Stimulated activated CD4-positive, alpha-beta T cell treated with anti-CD3 and anti-CD28 coated beads, Interleukin-4, amount 100 ng/mL, for 4 hours (primary cell): ENCODE data around the gene EZR.

Source experiments
- DNase-seq, 2 experiments: peaks; one replicate each; pipeline ENCODE4 v3.0.0-alpha.2; 2020

EZR gene

DNA sequence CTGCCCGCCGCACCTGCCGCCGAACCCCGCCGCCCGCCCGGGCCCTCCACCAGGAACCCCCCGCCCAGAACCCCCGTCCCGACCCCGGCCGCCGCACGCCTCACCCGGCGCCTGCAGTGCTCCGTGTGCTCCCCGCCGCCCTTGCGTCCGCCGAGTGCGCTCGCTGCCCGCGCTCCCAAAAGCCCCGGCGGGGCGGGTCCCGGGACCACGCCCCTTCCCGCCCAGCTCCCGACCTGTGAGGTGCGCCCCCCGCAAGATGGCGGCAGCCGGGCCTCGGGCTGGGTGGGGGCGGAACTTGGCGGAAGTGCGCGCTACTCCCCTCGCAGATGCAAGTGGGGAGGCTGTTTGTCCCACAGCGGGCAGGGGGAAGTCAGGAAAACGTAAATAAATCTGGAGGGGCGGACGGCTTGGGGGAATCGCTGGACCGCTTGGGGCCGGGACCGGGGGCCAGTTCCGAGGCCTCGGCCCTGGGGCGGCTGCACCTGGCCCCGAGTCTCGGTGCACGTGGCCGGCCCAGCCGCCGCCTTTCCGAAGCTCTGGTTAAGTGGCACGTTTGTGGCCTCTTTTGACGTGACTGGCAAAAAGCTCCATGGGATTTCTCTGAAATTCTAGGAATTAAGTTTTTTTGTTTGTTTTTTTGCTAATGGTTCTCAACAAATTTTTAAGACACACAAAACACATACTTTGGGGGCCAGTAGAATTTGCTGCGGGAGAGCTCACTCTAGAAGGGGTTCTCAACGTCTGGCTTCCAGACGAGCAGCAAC is at the start of gene EZR:
TSS of gene EZR (minus strand) at position 156 of the 764 bp plus-strand sequence. CDS start 1,275 bp downstream, outside the sequence.
- peak; percentile 86 to 88 for DNase-seq

DNA sequence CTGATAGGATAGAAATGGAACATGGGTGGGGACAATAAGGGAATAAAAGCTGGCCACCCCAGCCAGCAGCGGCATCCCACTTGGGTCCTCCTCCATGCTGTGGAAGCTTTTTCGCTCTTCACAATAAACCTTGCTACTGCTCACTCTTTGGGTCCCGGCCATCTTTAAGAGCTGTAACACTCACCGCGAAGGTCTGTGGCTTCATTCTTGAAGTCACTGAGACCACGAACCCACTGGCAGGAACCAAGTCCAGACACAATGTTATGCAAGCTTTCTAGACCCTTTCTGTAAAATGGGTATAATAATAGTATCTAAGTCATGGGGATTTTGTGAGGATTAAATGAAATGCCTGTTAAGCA is 48.9 kb upstream of the EZR start:
- DNase-seq, result no peak

- no peak for DNase-seq
These were observed 48.4 kb upstream of the EZR start for GRCh38 chr6:158867381-158868121.

DNA sequence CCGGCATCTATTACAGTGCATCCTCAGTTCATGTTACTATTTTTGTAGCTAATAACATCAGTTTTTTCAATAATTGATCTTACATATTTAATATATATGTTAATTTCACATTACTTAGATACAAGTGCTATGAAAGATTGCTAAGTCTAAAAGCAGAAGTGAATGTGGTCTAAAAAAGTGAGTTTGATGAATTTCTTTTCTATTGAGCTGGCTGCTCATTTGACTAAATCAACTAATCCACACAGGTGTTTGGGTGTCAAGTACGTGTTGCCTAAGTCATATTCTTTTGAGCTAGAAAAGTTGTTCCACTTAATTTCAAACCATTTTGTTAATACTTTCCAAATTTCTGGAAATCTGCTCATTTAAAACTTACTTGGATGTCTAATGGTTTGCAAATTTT is 46.6 kb upstream of the EZR start:
- no peak for DNase-seq

DNA sequence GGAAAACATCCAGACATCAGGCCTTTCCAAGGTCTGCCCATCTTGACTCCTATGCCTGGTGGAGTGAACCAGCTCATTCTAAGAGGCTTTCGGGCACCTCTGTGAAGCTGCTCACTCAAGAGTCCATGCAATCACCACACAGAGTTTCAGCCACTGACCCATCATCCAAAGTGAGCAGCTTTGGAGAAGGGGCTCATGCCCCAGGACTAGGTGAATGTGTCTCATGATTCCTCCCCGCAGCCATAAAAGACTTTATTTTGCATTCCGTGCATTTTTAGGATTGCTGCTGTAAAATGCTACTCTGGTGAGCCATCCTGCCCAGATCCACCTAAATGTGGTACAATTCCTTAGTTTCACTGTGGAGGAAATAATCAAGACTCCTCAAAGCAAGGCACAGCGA is 44.5 kb upstream of the EZR start:
- no peak for DNase-seq

GRCh38 chr6:158861686-158862381 is 42.7 kb upstream of the EZR start:
- DNase-seq, result no peak

GRCh38 chr6:158860279-158860865 is 41.2 kb upstream of the EZR start:
- no peak for DNase-seq

DNA sequence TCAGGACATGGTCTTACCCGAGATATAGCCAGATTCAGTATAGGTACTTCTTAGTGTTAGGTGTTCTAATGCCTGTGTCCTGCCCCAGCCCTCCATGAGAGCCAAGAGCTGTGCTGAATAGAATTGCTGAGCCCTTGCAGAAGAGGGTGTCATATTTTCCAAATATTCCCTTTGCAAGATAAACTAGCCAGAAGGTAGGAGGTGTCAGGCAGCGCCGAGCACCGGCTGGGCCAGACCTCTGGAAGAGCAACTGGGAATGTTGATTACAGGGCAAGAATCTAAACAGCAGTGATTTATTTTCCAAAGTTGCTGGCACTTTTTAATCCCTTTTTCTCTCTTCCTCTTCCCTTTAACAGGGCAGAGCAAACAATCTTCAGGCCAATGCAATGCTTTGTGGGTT is 37.1 kb upstream of the EZR start:
- DNase-seq, result no peak

GRCh38 chr6:158854214-158855101 is 35.3 kb upstream of the EZR start:
- DNase-seq, result peak in 1 of 2 experiments; percentile 15

DNA sequence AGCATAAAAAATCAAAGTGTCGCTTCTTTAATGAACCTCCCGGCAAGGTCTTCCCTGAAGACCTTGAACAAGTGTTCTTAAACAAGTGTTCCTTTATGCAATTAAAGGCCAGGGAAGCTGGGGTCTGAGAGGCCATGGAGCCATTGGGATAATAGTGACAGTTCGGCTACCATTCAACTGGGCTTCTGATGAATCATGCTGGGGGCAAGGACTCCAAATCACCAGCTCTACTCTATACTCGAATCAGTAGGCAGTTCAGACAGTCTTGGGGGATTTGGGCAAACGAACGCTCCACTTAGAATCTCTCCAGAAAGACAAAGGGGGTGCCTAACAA is 34.7 kb upstream of the EZR start:
- DNase-seq, result no peak

DNA sequence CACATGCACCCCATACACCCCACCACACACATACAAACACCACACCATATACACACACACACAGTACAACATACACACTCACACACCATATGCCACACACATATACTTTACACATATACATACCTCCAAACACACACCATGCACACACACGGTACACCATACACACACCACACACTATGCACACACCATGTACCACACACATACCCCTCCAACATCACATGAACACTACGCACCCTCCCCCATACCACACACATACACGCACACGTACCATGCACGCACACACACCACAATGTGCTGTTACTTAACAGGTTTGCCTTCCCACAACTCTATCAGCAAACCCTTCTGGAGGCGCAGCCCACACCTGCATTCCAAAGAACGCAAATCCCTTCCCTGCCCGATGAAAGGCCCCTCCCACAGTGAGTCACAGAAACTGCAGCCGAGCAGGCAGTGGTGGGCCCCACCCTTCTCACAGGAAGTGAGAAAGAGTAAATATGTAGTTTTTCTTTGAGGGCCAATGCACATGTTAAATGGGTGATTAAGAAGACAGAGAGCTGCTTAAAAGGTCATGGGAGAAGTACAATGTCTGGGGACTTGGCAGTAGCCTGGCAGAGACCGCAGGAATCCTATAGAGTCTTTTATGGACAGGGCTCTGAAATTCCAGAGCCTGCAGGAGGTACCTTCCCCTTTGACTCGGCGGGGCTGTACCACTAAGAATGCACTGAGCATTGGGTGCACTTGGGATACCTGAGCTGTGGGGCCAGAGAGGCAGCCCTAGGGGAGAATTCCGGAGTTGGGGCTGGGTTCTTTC is 34.1 kb upstream of the EZR start:
- peak; percentile 71 to 89 for DNase-seq

- no peak for DNase-seq
These were observed 33.3 kb upstream of the EZR start for GRCh38 chr6:158852312-158853071.

DNA sequence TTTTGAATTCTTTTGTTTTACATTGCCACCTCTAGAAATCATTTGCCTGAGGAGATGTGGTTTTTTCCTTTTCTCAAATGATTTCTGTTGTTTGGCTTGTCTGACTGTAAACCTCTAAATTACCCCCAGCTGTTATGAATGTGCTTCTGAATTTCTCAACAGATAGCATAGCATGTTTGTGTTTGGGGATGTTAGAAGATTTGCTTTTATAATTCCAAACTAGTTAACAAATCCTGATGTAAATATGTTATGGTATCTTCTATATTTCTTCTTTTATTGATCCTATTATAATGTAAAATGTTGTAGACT is 31.6 kb upstream of the EZR start:
- DNase-seq, result no peak

DNA sequence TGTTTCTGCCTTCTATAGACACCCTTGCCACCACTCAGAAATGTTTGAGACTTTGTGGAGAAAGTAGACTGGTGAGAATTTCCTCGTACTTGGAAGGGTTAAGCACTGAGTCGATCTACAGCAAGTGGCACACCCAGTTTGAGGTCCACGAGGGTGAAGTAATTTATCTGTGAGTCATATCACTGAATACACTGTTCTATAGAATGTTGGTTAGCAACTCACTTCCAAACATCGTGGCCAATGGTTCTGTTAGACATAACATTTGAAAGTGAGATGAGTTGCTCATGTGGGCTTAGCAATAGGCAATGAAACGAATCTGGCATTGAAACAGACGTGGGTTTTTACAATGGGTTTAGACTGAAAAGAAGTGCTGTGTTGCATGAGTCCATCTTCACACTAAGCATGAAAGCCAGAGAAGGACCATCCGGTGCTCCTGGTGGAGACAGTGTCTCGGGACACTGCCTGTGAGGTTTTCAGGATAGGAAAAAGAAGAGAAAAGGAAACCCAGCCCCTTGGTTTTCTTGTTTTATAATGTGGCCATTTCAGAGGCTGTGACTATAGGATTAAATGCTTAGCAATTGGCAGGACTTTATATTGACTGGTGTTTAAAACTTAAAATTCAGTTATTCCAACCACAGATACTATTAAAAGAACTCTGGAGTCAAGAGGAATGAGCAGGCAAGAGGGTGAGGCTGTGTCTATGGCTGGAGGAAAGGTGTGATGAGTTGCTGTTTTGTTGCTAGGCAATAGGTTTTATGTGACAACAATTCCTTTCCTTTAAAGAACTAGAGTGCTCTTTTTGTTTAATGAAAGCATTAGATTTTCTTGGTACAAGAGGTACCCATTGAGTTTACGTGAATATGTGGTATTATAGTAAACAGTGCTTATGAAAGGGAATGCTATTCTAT is 31.0 kb upstream of the EZR start:
- DNase-seq, result peak; percentile 23 to 66

DNA sequence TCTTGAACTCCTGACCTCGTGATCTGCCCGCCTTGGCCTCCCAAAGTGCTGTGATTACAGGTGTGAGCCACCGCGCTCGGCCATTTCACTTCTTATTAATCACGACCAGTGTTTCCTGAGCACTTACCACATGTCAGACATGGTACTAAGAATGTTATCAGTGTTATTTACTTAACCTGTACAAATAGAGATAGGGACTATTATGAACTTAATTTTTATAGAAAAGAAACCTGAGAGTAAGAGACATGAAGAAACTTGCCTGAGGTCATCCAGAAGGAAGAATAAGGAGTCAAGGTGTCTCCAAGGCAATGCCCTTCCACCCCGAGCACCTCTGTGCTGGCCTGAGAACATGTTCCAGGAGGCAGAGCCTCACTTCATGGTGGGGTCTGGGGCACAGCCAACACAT is 29.3 kb upstream of the EZR start:
- DNase-seq, result no peak

GRCh38 chr6:158847786-158848185 is 28.6 kb upstream of the EZR start:
- DNase-seq, result no peak

DNA sequence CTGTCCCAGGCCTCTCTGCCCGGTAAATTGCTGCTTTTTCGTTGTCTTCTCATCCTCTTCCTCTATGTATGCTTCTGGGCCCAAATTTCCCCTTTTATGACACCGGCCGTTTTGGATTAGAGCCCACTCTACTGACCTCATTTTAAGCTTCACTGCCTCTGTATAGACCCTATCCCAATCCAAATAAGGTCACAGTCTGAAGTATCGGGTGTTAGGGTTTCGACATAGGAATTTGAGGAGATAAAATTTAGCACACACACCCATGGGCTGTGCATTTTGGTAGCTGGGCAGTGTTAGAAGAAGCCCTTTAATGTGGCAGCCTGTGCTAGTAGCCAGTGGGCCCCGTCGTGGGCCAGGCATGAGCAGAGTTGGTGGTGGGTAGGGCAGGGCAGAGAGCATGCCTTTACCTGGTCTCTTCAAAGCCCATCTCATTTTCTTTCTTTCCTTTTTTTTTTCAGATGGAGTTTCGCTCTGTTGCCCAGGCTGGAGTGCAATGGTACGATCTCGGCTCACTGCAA is 27.9 kb upstream of the EZR start:
- DNase-seq, result no peak

- DNase-seq, result no peak
These were observed 24.8 kb upstream of the EZR start for GRCh38 chr6:158843751-158844683.

DNA sequence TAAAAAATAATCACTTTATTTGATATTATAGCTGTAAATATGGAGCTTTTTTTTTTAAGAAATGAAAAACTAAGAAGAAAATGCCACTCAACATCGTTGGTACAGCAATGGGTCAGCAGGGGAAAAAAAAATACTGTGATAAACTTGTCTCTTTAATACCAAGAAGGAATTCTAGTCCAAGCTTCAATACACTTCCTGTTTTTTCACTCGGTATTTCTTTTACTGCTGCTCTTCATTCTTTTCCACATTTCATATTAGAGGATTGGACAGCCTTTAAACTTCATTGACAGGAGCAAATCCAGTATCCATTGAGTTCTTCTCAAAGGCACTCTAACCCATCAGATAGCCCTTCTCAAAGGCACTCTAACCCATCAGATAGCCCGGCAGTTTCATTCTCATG is 22.2 kb upstream of the EZR start:
- no peak for DNase-seq
